A549 (cell line): ENCODE data around the gene ZFPM1.

Experiments
- EP300 ChIP-seq, 2 experiments: fragments of >200 bp; sonication (Bioruptor Twin); formaldehyde crosslinking; IDR thresholded peaks; 2 replicates in 1 of 2; 3 replicates in 1 of 2; pipeline ENCODE4 v1.6.1; 2016 to 2017
- HOXA7 ChIP-seq: fragments of 250-450 bp; sonication (Bioruptor Pico); IDR thresholded peaks from 2 replicates; pipeline ENCODE4 v1.5.0; 2020; ENCODE audit warnings: mild to moderate bottlenecking, moderate library complexity
- KDM1A ChIP-seq: fragments of 200-600 bp; sonication (generic); IDR thresholded peaks from 2 replicates; pipeline ENCODE4 v1.6.1; 2016; ENCODE audit warnings: low read depth, mild to moderate bottlenecking
- MAX ChIP-seq: IDR thresholded peaks from 2 replicates; pipeline ENCODE4 v1.6.1; 2012
- PBX3 ChIP-seq: IDR thresholded peaks from 2 replicates; pipeline ENCODE4 v1.6.1; 2012
- PHF8 ChIP-seq: fragments of 200-600 bp; sonication (generic); IDR thresholded peaks from 2 replicates; pipeline ENCODE4 v1.6.1; 2016; ENCODE audit warnings: low read depth, mild to moderate bottlenecking, antibody characterized with exemption, moderate library complexity, borderline replicate concordance
- POLR2A ChIP-seq: IDR thresholded peaks from 2 replicates; pipeline ENCODE4 v1.6.1; 2012; ENCODE audit warnings: mild to moderate bottlenecking, low read length
- RCOR1 ChIP-seq: fragments of 150-350 bp; IDR thresholded peaks from 2 replicates; pipeline ENCODE4 v1.6.1; 2014; ENCODE audit warnings: antibody characterized with exemption, low read length, low read depth
- RFX5 ChIP-seq: fragments of 450-650 bp; IDR thresholded peaks from 2 replicates; pipeline ENCODE4 v1.7.1; 2014; ENCODE audit warnings: antibody characterized with exemption, mild to moderate bottlenecking, moderate library complexity
- RNF2 ChIP-seq: fragments of 200-600 bp; sonication (generic); IDR thresholded peaks from 2 replicates; pipeline ENCODE4 v1.6.1; 2016; ENCODE audit warnings: low read depth, mild to moderate bottlenecking, antibody characterized with exemption, moderate library complexity, borderline replicate concordance
- SMC3 ChIP-seq: fragments of >200 bp; sonication (Bioruptor Twin); formaldehyde crosslinking; IDR thresholded peaks from 3 replicates; pipeline ENCODE4 v1.6.1; 2018; ENCODE audit warnings: inconsistent platforms
- SREBF2 ChIP-seq: fragments of 450-650 bp; IDR thresholded peaks from 2 replicates; pipeline ENCODE4 v1.6.1; 2014; ENCODE audit warnings: mild to moderate bottlenecking, moderate library complexity
- TF ChIP-seq, protein P1 (sequence below): fragments of >200 bp; sonication (Bioruptor Twin); formaldehyde crosslinking; IDR thresholded peaks from 3 replicates; pipeline ENCODE4 v1.5.1; 2016

- TF ChIP-seq PBX3 (no peak), POLR2A (no peak), SREBF2 (no peak), MAX (no peak), HOXA7 (CRISPR knock-in tag) (no peak), EP300 (IDR thresholded peaks at IDR 0.05) (no peak), PHF8 (no peak), KDM1A (no peak), SMC3 (no peak), RNF2 (no peak), RFX5 (no peak), RCOR1 (no peak)
- TF ChIP-seq, protein P1, sequence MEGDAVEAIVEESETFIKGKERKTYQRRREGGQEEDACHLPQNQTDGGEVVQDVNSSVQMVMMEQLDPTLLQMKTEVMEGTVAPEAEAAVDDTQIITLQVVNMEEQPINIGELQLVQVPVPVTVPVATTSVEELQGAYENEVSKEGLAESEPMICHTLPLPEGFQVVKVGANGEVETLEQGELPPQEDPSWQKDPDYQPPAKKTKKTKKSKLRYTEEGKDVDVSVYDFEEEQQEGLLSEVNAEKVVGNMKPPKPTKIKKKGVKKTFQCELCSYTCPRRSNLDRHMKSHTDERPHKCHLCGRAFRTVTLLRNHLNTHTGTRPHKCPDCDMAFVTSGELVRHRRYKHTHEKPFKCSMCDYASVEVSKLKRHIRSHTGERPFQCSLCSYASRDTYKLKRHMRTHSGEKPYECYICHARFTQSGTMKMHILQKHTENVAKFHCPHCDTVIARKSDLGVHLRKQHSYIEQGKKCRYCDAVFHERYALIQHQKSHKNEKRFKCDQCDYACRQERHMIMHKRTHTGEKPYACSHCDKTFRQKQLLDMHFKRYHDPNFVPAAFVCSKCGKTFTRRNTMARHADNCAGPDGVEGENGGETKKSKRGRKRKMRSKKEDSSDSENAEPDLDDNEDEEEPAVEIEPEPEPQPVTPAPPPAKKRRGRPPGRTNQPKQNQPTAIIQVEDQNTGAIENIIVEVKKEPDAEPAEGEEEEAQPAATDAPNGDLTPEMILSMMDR, result no peak
Measured at GRCh38 chr16:88436796-88437195, 16.3 kb upstream of the ZFPM1 start.
